PC-3 (cell line): Measurements from ENCODE around the gene TSSK2. TPM values are rescaled to one million over a fixed set of nuclear protein-coding genes. Genes with fewer than 3 reads are reported as not detected.
A peak's percentile ranks its signal among the peaks of the same experiment; 100 is the strongest.

Experiments
- ATAC-seq: fragments of 200-7000 bp; cut with Tn5 transposase; 2 replicates; pipeline ENCODE4 v1.9.1; 2020; ENCODE audit warnings: mild to moderate bottlenecking, moderate library complexity
- BruUV-seq: library from RNA; stranded (reverse); fragments of 400-500 nt; replicated peaks from 2 replicates; lab custom pipeline; 2021; lab: Mats Ljungman, UMichigan
- CTCF ChIA-PET: fragments of 300-600 bp; sonication (Branson Sonifier 250); formaldehyde crosslinking; loops from one replicate; lab custom pipeline; 2022; ENCODE audit warnings: antibody characterized with exemption; lab: Charles Lee
- POLR2A ChIA-PET: fragments of 300-600 bp; sonication (Branson Sonifier 250); formaldehyde crosslinking; loops from one replicate; lab custom pipeline; 2022; ENCODE audit warnings: antibody characterized with exemption; ENCODE audit not compliant: unreplicated experiment; lab: Charles Lee
- DNase-seq: peaks from one replicate; pipeline ENCODE4 v3.0.0-alpha.2; 2015
- H2AFZ ChIP-seq: fragments of 300-600 bp; sonication (generic); 2 replicates; pipeline ENCODE4 v1.6.0; 2016; ENCODE audit warnings: antibody characterized with exemption, low read length
- H3F3A ChIP-seq: fragments of 300-600 bp; sonication (generic); one replicate; pipeline ENCODE4 v1.6.0; 2017; ENCODE audit warnings: antibody characterized with exemption, low read length, control low read depth, mild to moderate bottlenecking; ENCODE audit not compliant: unreplicated experiment
- H3K27ac ChIP-seq: fragments of 300-600 bp; sonication (generic); 2 replicates; pipeline ENCODE4 v1.5.1; 2016; ENCODE audit warnings: mild to moderate bottlenecking, low read length
- H3K27me3 ChIP-seq: fragments of 300-600 bp; sonication (generic); 2 replicates; pipeline ENCODE4 v1.6.1; 2016; ENCODE audit warnings: low read length, mixed read lengths
- H3K36me3 ChIP-seq: fragments of 300-600 bp; sonication (generic); 2 replicates; pipeline ENCODE4 v1.6.1; 2016; ENCODE audit warnings: low read depth, mixed run types, low read length, mixed read lengths
- H3K4me1 ChIP-seq: fragments of 300-600 bp; sonication (generic); 2 replicates; pipeline ENCODE4 v1.5.1; 2016; ENCODE audit warnings: low read length; ENCODE audit not compliant: insufficient read depth
- H3K4me2 ChIP-seq: fragments of 300-600 bp; sonication (generic); 2 replicates; pipeline ENCODE4 v1.6.0; 2016; ENCODE audit warnings: low read length
- H3K4me3 ChIP-seq: fragments of 300-600 bp; sonication (generic); 2 replicates; pipeline ENCODE4 v1.5.1; 2016; ENCODE audit warnings: mild to moderate bottlenecking, low read length, mixed read lengths
- H3K79me2 ChIP-seq: fragments of 300-600 bp; sonication (generic); 2 replicates; pipeline ENCODE4 v1.6.1; 2017; ENCODE audit warnings: low read length, mixed read lengths
- H3K9ac ChIP-seq: fragments of 300-600 bp; sonication (generic); 2 replicates; pipeline ENCODE4 v1.6.0; 2016; ENCODE audit warnings: mild to moderate bottlenecking, low read length
- H3K9me2 ChIP-seq: fragments of 300-600 bp; sonication (generic); replicated peaks from 2 replicates; pipeline ENCODE4 v1.6.1; 2016; ENCODE audit warnings: mixed run types, low read length, mixed read lengths
- H3K9me3 ChIP-seq: fragments of 300-600 bp; sonication (generic); 2 replicates; pipeline ENCODE4 v1.6.1; 2016; ENCODE audit warnings: low read length, mixed read lengths
- H4K20me1 ChIP-seq: fragments of 300-600 bp; sonication (generic); 2 replicates; pipeline ENCODE4 v1.6.1; 2016; ENCODE audit warnings: low read length, mixed read lengths
- CTCF ChIP-seq: fragments of 300-600 bp; sonication (generic); conservative IDR thresholded peaks from 2 replicates; pipeline ENCODE4 v1.5.1; 2017; ENCODE audit warnings: antibody characterized with exemption, low read depth, mild to moderate bottlenecking, low read length
- EZH2 ChIP-seq: fragments of 300-600 bp; sonication (generic); IDR thresholded peaks from one replicate; pipeline ENCODE4 v1.6.1; 2017; ENCODE audit warnings: antibody characterized with exemption, mild to moderate bottlenecking, low read length; ENCODE audit not compliant: unreplicated experiment
- EZH2phosphoT487 ChIP-seq: fragments of 300-600 bp; sonication (generic); IDR thresholded peaks from 2 replicates; pipeline ENCODE4 v1.6.1; 2018; ENCODE audit warnings: mild to moderate bottlenecking, antibody characterized with exemption, low read length, borderline replicate concordance
- intact Hi-C: fragments of 100-400 bp; cut with micrococcal nuclease; formaldehyde crosslinking; loops from 2 replicates; pipeline ENCODE4 v1.9.0; 2023
- total RNA-seq: library from RNA; depleted of rRNA; stranded (reverse); fragments of >200 nt; gene quantifications from 2 replicates; pipeline ENCODE4 v1.2.3, GENCODE V29; 2014

TSSK2 gene
- total RNA-seq, 1 experiment from 2014 or later = not detected

- Histone ChIP-seq H3K9me2 (no peaks in the 10 kb centered on the region), H3K4me2 (peak overlapping the region; percentile 90), H3K4me3 (no peak overlapping the region), H3K4me1 (peaks cover 13% of the 10 kb centered on the region), H3K27me3 (no peaks in the 10 kb centered on the region), H3K9me3 (no peaks in the 10 kb centered on the region), H3K79me2 (peaks cover 68% of the 10 kb centered on the region), H3K36me3 (no peaks in the 10 kb centered on the region), H3K9ac (no peak overlapping the region), H4K20me1 (peaks cover 46% of the 10 kb centered on the region; the same call in 1 of the 2 replicates), H3F3A (no peaks in the 10 kb centered on the region), H2AFZ (no peak overlapping the region), H3K27ac (no peak overlapping the region)
- ATAC-seq (no peak), DNase-seq (no peak)
- CTCF ChIA-PET = no interaction called here
- intact Hi-C loops = no loop called here
- no TSS peak for BruUV-seq
- POLR2A ChIA-PET = no interaction called here
- TF ChIP-seq EZH2phosphoT487 (no peak), EZH2 (no peak), CTCF (no peak)
Measured at GRCh38 chr22:19119949-19120348, 11.2 kb upstream of the TSSK2 start.

GRCh38 chr22:19120829-19121630 lies 10.1 kb upstream of the TSSK2 start:
- POLR2A ChIA-PET = interaction anchor here (0.6 kb wide), 1 partner anchor 35 kb away, joined by 7 read pairs; no protein-coding TSS in a partner anchor
- no peaks in the 10 kb centered on the region for H3F3A ChIP-seq
- H3K27ac ChIP-seq = peak overlapping the region; percentile 20; the same call in 1 of the 2 replicates
- H3K27me3 ChIP-seq = no peaks in the 10 kb centered on the region
- H3K4me1 ChIP-seq = peaks cover 13% of the 10 kb centered on the region
- H2AFZ ChIP-seq = no peak overlapping the region
- peaks cover 58% of the 10 kb centered on the region for H3K79me2 ChIP-seq
- no peaks in the 10 kb centered on the region for H3K9me3 ChIP-seq
- H3K4me3 ChIP-seq = peak overlapping the region; percentile 96
- BruUV-seq = TSS peak; percentile 53
- TF ChIP-seq EZH2phosphoT487 = no peak
- no peaks in the 10 kb centered on the region for H3K9me2 ChIP-seq
- H3K9ac ChIP-seq = peak overlapping the region; percentile 78
- ATAC-seq = peak; percentile 75
- DNase-seq = peak; percentile 76
- peak overlapping the region; percentile 90 for H3K4me2 ChIP-seq
- intact Hi-C loops = no loop called here
- H4K20me1 ChIP-seq = peaks cover 35% of the 10 kb centered on the region; the same call in 1 of the 2 replicates
- no peaks in the 10 kb centered on the region for H3K36me3 ChIP-seq
- CTCF ChIA-PET = no interaction called here

GRCh38 chr22:19121631-19122142 lies 9.4 kb upstream of the TSSK2 start:
- H3K4me1 ChIP-seq = peaks cover 13% of the 10 kb centered on the region

More at GRCh38 chr22:19121631-19122142, 9.4 kb upstream of the TSSK2 start:
- TF ChIP-seq EZH2phosphoT487 = no peak
- TF ChIP-seq EZH2 = no peak
- no peak for TF ChIP-seq CTCF
- no peaks in the 10 kb centered on the region for H3K9me3 ChIP-seq
- no peaks in the 10 kb centered on the region for H3K9me2 ChIP-seq
- ATAC-seq (peak; percentile 27), DNase-seq (peak; percentile 22)
- peak overlapping the region; percentile 96 for H3K4me3 ChIP-seq
- POLR2A ChIA-PET = interaction anchor here (0.6 kb wide), 1 partner anchor 212 kb away, joined by 5 read pairs; no protein-coding TSS in a partner anchor
- peak overlapping the region; percentile 64; the same call in 1 of the 2 replicates for H2AFZ ChIP-seq
- H3K27ac ChIP-seq = peak overlapping the region; percentile 39; the same call in 1 of the 2 replicates
- intact Hi-C loops = no loop called here
- H3K36me3 ChIP-seq = no peaks in the 10 kb centered on the region
- peaks cover 29% of the 10 kb centered on the region; the same call in 1 of the 2 replicates for H4K20me1 ChIP-seq
- H3K4me2 ChIP-seq = peak overlapping the region; percentile 90
- H3K27me3 ChIP-seq = no peaks in the 10 kb centered on the region
- peaks cover 51% of the 10 kb centered on the region for H3K79me2 ChIP-seq
- CTCF ChIA-PET = no interaction called here
- H3K9ac ChIP-seq = peak overlapping the region; percentile 78
- no TSS peak for BruUV-seq
- no peaks in the 10 kb centered on the region for H3F3A ChIP-seq
